Stomach (tissue), 4 donors: ENCODE measurements around the gene REC8.

Experiments used
- POLR2A ChIP-seq, 4 donors: fragments of 450-650 bp; IDR thresholded peaks; one replicate each; pipeline ENCODE4 v1.6.1; 2016; ENCODE audit warnings: antibody characterized with exemption in 4 of 4, control low read depth in 2 of 4, mild to moderate bottlenecking in 1 of 4, moderate library complexity in 1 of 4
- POLR2AphosphoS5 ChIP-seq, 3 donors: sonication (generic); formaldehyde crosslinking; IDR thresholded peaks; one replicate each; pipeline ENCODE4 v1.6.1; 2016; ENCODE audit warnings: antibody characterized with exemption in 3 of 3
- TF ChIP-seq, protein P1 (sequence below), 7 experiments: fragments of 450-650 bp in 4 of 7; fragments of 200-600 bp in 3 of 7; sonication (generic) in 3 of 7; IDR thresholded peaks; one replicate each; pipeline ENCODE4 v1.5.1; 2016 to 2019; ENCODE audit warnings: antibody characterized with exemption in 7 of 7, control low read depth in 2 of 7, mild to moderate bottlenecking in 1 of 7

DNA sequence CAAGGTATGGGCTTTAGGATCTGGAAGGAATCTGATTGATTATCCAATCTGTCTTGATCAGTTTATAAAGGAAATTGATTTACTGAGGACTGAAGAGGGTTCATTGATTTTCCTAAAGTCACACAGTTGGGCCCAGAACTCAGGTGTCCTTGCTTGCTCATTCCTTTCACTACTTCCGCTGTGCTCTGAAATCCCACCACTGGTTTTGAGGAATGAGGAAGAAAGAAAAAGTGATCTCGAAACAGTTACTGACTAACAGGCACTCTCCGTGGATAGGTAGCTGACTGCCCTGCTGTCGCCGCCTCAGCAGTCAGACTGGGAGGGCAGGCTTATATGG lies 41.5 kb upstream of the REC8 start, which contains the start of gene FITM1:
- TF ChIP-seq, protein P1, sequence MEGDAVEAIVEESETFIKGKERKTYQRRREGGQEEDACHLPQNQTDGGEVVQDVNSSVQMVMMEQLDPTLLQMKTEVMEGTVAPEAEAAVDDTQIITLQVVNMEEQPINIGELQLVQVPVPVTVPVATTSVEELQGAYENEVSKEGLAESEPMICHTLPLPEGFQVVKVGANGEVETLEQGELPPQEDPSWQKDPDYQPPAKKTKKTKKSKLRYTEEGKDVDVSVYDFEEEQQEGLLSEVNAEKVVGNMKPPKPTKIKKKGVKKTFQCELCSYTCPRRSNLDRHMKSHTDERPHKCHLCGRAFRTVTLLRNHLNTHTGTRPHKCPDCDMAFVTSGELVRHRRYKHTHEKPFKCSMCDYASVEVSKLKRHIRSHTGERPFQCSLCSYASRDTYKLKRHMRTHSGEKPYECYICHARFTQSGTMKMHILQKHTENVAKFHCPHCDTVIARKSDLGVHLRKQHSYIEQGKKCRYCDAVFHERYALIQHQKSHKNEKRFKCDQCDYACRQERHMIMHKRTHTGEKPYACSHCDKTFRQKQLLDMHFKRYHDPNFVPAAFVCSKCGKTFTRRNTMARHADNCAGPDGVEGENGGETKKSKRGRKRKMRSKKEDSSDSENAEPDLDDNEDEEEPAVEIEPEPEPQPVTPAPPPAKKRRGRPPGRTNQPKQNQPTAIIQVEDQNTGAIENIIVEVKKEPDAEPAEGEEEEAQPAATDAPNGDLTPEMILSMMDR (IDR thresholded peaks at IDR 0.05): no peak
- TF ChIP-seq POLR2A (IDR thresholded peaks at IDR 0.05) (no peak), POLR2AphosphoS5 (IDR thresholded peaks at IDR 0.05) (no peak)
